ENCODE results near the gene USP48. TPM values are rescaled to one million over a fixed set of nuclear protein-coding genes. Genes with fewer than 3 reads are reported as not detected.

Gene USP48
- total and polyA plus RNA-seq, 2 of the 13 experiments (the other 11 are each of a cell fraction or from before 2014, with no cell fraction given), result 30.4 to 30.7 TPM

GRCh38 chr1:21663248-21663950 lies 119.5 kb downstream of the USP48 start (continued):
- TF ChIP-seq IRF1 (CRISPR knock-in tag; IDR thresholded peaks at IDR 0.05; ENCODE audit: low read depth) (no peak), NRL (CRISPR knock-in tag; IDR thresholded peaks at IDR 0.05; ENCODE audit: borderline replicate concordance) (no peak), GTF3A (CRISPR knock-in tag; conservative IDR thresholded peaks at IDR 0.05) (no peak), NR2F6 (IDR thresholded peaks at IDR 0.05) (0 out of 2 replicates have a peak, but pooled peaks have one; percentile 14), NR2F6 (CRISPR knock-in tag; IDR thresholded peaks at IDR 0.05) (peak; percentile 21; the same call in 1 of the 2 replicates), LBX2 (CRISPR knock-in tag; IDR thresholded peaks at IDR 0.05; ENCODE audit: borderline replicate concordance) (no peak), FOXA1 (IDR thresholded peaks at IDR 0.05) (no peak), FOXA1 (CRISPR knock-in tag; IDR thresholded peaks at IDR 0.05) (no peak), CREM (IDR thresholded peaks at IDR 0.05) (no peak), CREM (CRISPR knock-in tag; IDR thresholded peaks at IDR 0.05) (no peak), MXI1 (IDR thresholded peaks at IDR 0.05; ENCODE audit: borderline replicate concordance, low read depth, low read length) (no peak), SMAD3 (CRISPR knock-in tag; IDR thresholded peaks at IDR 0.05) (no peak), ZNF891 (CRISPR knock-in tag; IDR thresholded peaks at IDR 0.05) (no peak), MIXL1 (CRISPR knock-in tag; IDR thresholded peaks at IDR 0.05) (no peak), CCAR2 (optimal IDR thresholded peaks at IDR 0.05; ENCODE audit: low read depth, low read length) (no peak), ZNF570 (CRISPR knock-in tag; IDR thresholded peaks at IDR 0.05; ENCODE audit: borderline replicate concordance) (no peak), FLYWCH1 (CRISPR knock-in tag; IDR thresholded peaks at IDR 0.05) (no peak), CAMTA2 (CRISPR knock-in tag; IDR thresholded peaks at IDR 0.05; ENCODE audit: borderline replicate concordance) (no peak)
- TF ChIP-seq, protein P1, sequence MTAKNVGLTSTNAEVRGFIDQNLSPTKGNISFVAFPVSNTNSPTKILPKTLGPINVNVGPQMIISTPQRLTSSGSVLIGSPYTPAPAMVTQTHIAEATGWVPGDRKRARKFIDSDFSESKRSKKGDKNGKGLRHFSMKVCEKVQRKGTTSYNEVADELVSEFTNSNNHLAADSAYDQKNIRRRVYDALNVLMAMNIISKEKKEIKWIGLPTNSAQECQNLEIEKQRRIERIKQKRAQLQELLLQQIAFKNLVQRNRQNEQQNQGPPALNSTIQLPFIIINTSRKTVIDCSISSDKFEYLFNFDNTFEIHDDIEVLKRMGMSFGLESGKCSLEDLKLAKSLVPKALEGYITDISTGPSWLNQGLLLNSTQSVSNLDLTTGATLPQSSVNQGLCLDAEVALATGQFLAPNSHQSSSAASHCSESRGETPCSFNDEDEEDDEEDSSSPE (CRISPR knock-in tag; IDR thresholded peaks at IDR 0.05), result no peak
- TF ChIP-seq, protein P2, sequence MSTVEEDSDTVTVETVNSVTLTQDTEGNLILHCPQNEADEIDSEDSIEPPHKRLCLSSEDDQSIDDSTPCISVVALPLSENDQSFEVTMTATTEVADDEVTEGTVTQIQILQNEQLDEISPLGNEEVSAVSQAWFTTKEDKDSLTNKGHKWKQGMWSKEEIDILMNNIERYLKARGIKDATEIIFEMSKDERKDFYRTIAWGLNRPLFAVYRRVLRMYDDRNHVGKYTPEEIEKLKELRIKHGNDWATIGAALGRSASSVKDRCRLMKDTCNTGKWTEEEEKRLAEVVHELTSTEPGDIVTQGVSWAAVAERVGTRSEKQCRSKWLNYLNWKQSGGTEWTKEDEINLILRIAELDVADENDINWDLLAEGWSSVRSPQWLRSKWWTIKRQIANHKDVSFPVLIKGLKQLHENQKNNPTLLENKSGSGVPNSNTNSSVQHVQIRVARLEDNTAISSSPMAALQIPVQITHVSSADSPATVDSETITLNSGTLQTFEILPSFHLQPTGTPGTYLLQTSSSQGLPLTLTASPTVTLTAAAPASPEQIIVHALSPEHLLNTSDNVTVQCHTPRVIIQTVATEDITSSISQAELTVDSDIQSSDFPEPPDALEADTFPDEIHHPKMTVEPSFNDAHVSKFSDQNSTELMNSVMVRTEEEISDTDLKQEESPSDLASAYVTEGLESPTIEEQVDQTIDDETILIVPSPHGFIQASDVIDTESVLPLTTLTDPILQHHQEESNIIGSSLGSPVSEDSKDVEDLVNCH (CRISPR knock-in tag; IDR thresholded peaks at IDR 0.05), result no peak
- TF ChIP-seq, protein P3, sequence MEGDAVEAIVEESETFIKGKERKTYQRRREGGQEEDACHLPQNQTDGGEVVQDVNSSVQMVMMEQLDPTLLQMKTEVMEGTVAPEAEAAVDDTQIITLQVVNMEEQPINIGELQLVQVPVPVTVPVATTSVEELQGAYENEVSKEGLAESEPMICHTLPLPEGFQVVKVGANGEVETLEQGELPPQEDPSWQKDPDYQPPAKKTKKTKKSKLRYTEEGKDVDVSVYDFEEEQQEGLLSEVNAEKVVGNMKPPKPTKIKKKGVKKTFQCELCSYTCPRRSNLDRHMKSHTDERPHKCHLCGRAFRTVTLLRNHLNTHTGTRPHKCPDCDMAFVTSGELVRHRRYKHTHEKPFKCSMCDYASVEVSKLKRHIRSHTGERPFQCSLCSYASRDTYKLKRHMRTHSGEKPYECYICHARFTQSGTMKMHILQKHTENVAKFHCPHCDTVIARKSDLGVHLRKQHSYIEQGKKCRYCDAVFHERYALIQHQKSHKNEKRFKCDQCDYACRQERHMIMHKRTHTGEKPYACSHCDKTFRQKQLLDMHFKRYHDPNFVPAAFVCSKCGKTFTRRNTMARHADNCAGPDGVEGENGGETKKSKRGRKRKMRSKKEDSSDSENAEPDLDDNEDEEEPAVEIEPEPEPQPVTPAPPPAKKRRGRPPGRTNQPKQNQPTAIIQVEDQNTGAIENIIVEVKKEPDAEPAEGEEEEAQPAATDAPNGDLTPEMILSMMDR (CRISPR knock-in tag; IDR thresholded peaks at IDR 0.05), result peak; percentile 52
- TF ChIP-seq, protein P4, sequence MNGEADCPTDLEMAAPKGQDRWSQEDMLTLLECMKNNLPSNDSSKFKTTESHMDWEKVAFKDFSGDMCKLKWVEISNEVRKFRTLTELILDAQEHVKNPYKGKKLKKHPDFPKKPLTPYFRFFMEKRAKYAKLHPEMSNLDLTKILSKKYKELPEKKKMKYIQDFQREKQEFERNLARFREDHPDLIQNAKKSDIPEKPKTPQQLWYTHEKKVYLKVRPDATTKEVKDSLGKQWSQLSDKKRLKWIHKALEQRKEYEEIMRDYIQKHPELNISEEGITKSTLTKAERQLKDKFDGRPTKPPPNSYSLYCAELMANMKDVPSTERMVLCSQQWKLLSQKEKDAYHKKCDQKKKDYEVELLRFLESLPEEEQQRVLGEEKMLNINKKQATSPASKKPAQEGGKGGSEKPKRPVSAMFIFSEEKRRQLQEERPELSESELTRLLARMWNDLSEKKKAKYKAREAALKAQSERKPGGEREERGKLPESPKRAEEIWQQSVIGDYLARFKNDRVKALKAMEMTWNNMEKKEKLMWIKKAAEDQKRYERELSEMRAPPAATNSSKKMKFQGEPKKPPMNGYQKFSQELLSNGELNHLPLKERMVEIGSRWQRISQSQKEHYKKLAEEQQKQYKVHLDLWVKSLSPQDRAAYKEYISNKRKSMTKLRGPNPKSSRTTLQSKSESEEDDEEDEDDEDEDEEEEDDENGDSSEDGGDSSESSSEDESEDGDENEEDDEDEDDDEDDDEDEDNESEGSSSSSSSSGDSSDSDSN (CRISPR knock-in tag; IDR thresholded peaks at IDR 0.05), result no peak
